CD4-positive, alpha-beta T cell (primary cell): ENCODE data around the gene SH3RF2. TPM values are rescaled to one million over a fixed set of nuclear protein-coding genes. Genes with fewer than 3 reads are reported as not detected.

Experiments used
- ATAC-seq: fragments of 200-7000 bp; cut with Tn5 transposase; one replicate; pipeline ENCODE4 v1.10.0; 2022; ENCODE audit warnings: mild to moderate bottlenecking; ENCODE audit not compliant: poor library complexity
- CTCF ChIA-PET: fragments of 350-600 bp; sonication (Branson Sonifier 250); formaldehyde crosslinking; loops from one replicate; lab custom pipeline; 2021; ENCODE audit warnings: antibody characterized with exemption, inconsistent platforms; lab: Charles Lee
- POLR2A ChIA-PET: fragments of 350-600 bp; sonication (Branson Sonifier 250); formaldehyde crosslinking; loops from one replicate; lab custom pipeline; 2021; ENCODE audit warnings: antibody characterized with exemption, inconsistent platforms; lab: Charles Lee
- DNase-seq, 14 experiments: peaks; one replicate each; pipeline ENCODE4 v3.0.0-alpha.2; 2013 to 2020; ENCODE audit warnings: mixed read lengths in 2 of 14
- H3K27ac ChIP-seq, 2 donors: one replicate each; pipeline versions ENCODE4 v1.5.1 to v1.7.0; 2013; ENCODE audit warnings: low read length in 2 of 2, low read depth in 1 of 2, mild to moderate bottlenecking in 1 of 2
- H3K27me3 ChIP-seq, 2 experiments: 1 replicate in 1 of 2; 2 replicates in 1 of 2; pipeline versions ENCODE4 v1.6.1 to v1.7.0; 2013; ENCODE audit warnings: low read length in 2 of 2, control low read depth in 1 of 2, mild to moderate bottlenecking in 1 of 2, moderate library complexity in 1 of 2; ENCODE audit not compliant: insufficient read depth in 2 of 2, control insufficient read depth in 1 of 2
- H3K36me3 ChIP-seq: one replicate; pipeline ENCODE4 v1.6.1; 2013; ENCODE audit warnings: low read length, control low read depth; ENCODE audit not compliant: insufficient read depth
- H3K4me1 ChIP-seq: one replicate; pipeline ENCODE4 v1.6.1; 2013; ENCODE audit warnings: low read length, control low read depth; ENCODE audit not compliant: insufficient read depth
- H3K4me3 ChIP-seq: one replicate; pipeline ENCODE4 v1.5.1; 2013; ENCODE audit warnings: mild to moderate bottlenecking, low read length, moderate library complexity
- H3K9me3 ChIP-seq, 2 experiments: 1 replicate in 1 of 2; 2 replicates in 1 of 2; pipeline versions ENCODE4 v1.6.1 to v1.7.0; 2013; ENCODE audit warnings: low read length in 2 of 2, mild to moderate bottlenecking in 2 of 2, control low read depth in 1 of 2, moderate library complexity in 1 of 2; ENCODE audit not compliant: control insufficient read depth in 1 of 2, insufficient read depth in 1 of 2
- H3K27ac Mint-ChIP-seq: one replicate; pipeline ENCODE4 v1.8.0; 2020; ENCODE audit warnings: mixed read lengths
- H3K27me3 Mint-ChIP-seq: one replicate; pipeline ENCODE4 v1.8.0; 2021; ENCODE audit warnings: mixed read lengths
- H3K36me3 Mint-ChIP-seq: one replicate; pipeline ENCODE4 v1.8.0; 2021; ENCODE audit warnings: low read depth, mixed read lengths
- H3K4me1 Mint-ChIP-seq: one replicate; pipeline ENCODE4 v1.8.0; 2021; ENCODE audit warnings: low read depth, mixed read lengths
- H3K4me3 Mint-ChIP-seq: one replicate; pipeline ENCODE4 v1.8.0; 2020; ENCODE audit warnings: mild to moderate bottlenecking, mixed read lengths
- H3K9me3 Mint-ChIP-seq: one replicate; pipeline ENCODE4 v1.8.0; 2020; ENCODE audit warnings: mixed read lengths
- CTCF ChIP-seq: fragments of 200-600 bp; IDR thresholded peaks from one replicate; pipeline ENCODE4 v1.8.0; 2022; ENCODE audit warnings: antibody characterized with exemption, mild to moderate bottlenecking
- intact Hi-C, 2 experiments: fragments of 100-400 bp; cut with DNase I in 1 of 2; cut with micrococcal nuclease in 1 of 2; formaldehyde crosslinking; loops; one replicate each; pipeline versions ENCODE4 v1.15.1 to v1.9.0; 2023 to 2025; cut with DNase I, micrococcal nuclease
- total RNA-seq, 174 experiments: library from RNA in 2 of 174; stranded (reverse) in 2 of 174; gene quantifications; one replicate each; pipeline ENCODE4 v1.2.3 and lab custom pipeline; 2021 to 2026

SH3RF2 gene
- total RNA-seq, 2 experiments from 2014 or later: 0.11 to 0.42 TPM

GRCh38 chr5:146079695-146080373 lies 143.5 kb downstream of the SH3RF2 start:
- ATAC-seq: no peak
- peaks cover 16% of the 10 kb centered on the region for H3K27me3 Mint-ChIP-seq

GRCh38 chr5:146081556-146081955 lies 145.2 kb downstream of the SH3RF2 start:
- Histone ChIP-seq H3K4me1 (peaks cover 2% of the 10 kb centered on the region), H3K27me3 (peaks cover 0 to 4% of the 10 kb centered on the region in 2 experiments), H3K36me3 (no peaks in the 10 kb centered on the region), H3K9me3 (no peaks in the 10 kb centered on the region), H3K27ac (no peak overlapping the region), H3K4me3 (no peak overlapping the region)
- intact Hi-C loops: no loop called here
- Mint-ChIP-seq H3K4me1 (peaks cover 11% of the 10 kb centered on the region), H3K27ac (no peak overlapping the region), H3K27me3 (peaks cover 15% of the 10 kb centered on the region), H3K9me3 (no peaks in the 10 kb centered on the region), H3K36me3 (no peaks in the 10 kb centered on the region), H3K4me3 (no peak overlapping the region)
- TF ChIP-seq CTCF: no peak
- CTCF ChIA-PET: no interaction called here
- ATAC-seq (no peak), DNase-seq (no peak)
- POLR2A ChIA-PET: no interaction called here

More at GRCh38 chr5:146079695-146080373, 143.5 kb downstream of the SH3RF2 start:
- intact Hi-C loops: no loop called here
- Histone ChIP-seq H3K4me1 (peaks cover 2% of the 10 kb centered on the region), H3K27ac (no peak overlapping the region), H3K36me3 (no peaks in the 10 kb centered on the region), H3K9me3 (no peaks in the 10 kb centered on the region), H3K4me3 (no peak overlapping the region), H3K27me3 (peaks cover 0 to 4% of the 10 kb centered on the region in 2 experiments)
- DNase-seq: peak in 3 of 14 experiments; percentile 2 to 23 (median 15)
- Mint-ChIP-seq H3K36me3 (no peaks in the 10 kb centered on the region), H3K4me1 (peaks cover 11% of the 10 kb centered on the region), H3K4me3 (no peak overlapping the region), H3K9me3 (no peaks in the 10 kb centered on the region), H3K27ac (no peak overlapping the region)
- POLR2A ChIA-PET: no interaction called here
- CTCF ChIA-PET: no interaction called here
- TF ChIP-seq CTCF: no peak

GRCh38 chr5:146082798-146083197 lies 146.4 kb downstream of the SH3RF2 start:
- Histone ChIP-seq H3K27me3 (peaks cover 0 to 4% of the 10 kb centered on the region in 2 experiments), H3K9me3 (no peaks in the 10 kb centered on the region), H3K4me3 (no peak overlapping the region), H3K27ac (no peak overlapping the region), H3K36me3 (no peaks in the 10 kb centered on the region), H3K4me1 (peaks cover 2% of the 10 kb centered on the region)
- ChIA-PET POLR2A (no interaction called here), CTCF (no interaction called here)
- Mint-ChIP-seq H3K36me3 (no peaks in the 10 kb centered on the region), H3K9me3 (no peaks in the 10 kb centered on the region), H3K4me1 (peaks cover 11% of the 10 kb centered on the region), H3K27ac (no peak overlapping the region), H3K4me3 (no peak overlapping the region), H3K27me3 (peaks cover 15% of the 10 kb centered on the region)
- ATAC-seq (no peak), DNase-seq (no peak)
- TF ChIP-seq CTCF: no peak
- intact Hi-C loops: no loop called here
